Measurements from ENCODE around the gene SERPINA4. TPM values are rescaled to one million over a fixed set of nuclear protein-coding genes. Genes with fewer than 3 reads are reported as not detected.

SERPINA4 gene
- total and polyA plus RNA-seq, 2 of the 13 experiments (the other 11 are each of a cell fraction or from before 2014, with no cell fraction given): 39.1 to 57.8 TPM

GRCh38 chr14:94593749-94594431 lies 32.6 kb downstream of the SERPINA4 start (continued):
- peak; percentile 93 for TF ChIP-seq TEAD3 (CRISPR knock-in tag; optimal IDR thresholded peaks at IDR 0.05; ENCODE audit: borderline replicate concordance)
- no peak for TF ChIP-seq ATRX (CRISPR knock-in tag; IDR thresholded peaks at IDR 0.05; ENCODE audit: borderline replicate concordance)
- no peak for TF ChIP-seq KLF13 (CRISPR knock-in tag; IDR thresholded peaks at IDR 0.05)
- no peak for TF ChIP-seq SRSF4 (IDR thresholded peaks at IDR 0.05; ENCODE audit: low read depth, low read length, poor library complexity, severe bottlenecking)
- TF ChIP-seq SMARCE1 (IDR thresholded peaks at IDR 0.05; ENCODE audit: borderline replicate concordance): peak; percentile 43; the same call in 1 of the 2 replicates
- 0 out of 2 replicates have a peak, but pooled peaks have one; percentile 28 for TF ChIP-seq RNF2 (conservative IDR thresholded peaks at IDR 0.05; ENCODE audit: low read depth)
- peak; percentile 75 for TF ChIP-seq ZBTB21 (CRISPR knock-in tag; IDR thresholded peaks at IDR 0.05)
- TF ChIP-seq ZFP82 (CRISPR knock-in tag; IDR thresholded peaks at IDR 0.05; ENCODE audit: borderline replicate concordance): peak; percentile 90; the same call in 1 of the 2 replicates
- TF ChIP-seq ZNF496 (CRISPR knock-in tag; IDR thresholded peaks at IDR 0.05; ENCODE audit: insufficient replicate concordance): no peak
- TF ChIP-seq RORA (CRISPR knock-in tag; IDR thresholded peaks at IDR 0.05): peak; percentile 89; the same call in 1 of the 2 replicates
- TF ChIP-seq GMEB2 (CRISPR knock-in tag; IDR thresholded peaks at IDR 0.05; ENCODE audit: low read depth): no peak
- TF ChIP-seq ZNF263 (CRISPR knock-in tag; IDR thresholded peaks at IDR 0.05): peak; percentile 49; the same call in 1 of the 2 replicates
- no peak for TF ChIP-seq USF2 (IDR thresholded peaks at IDR 0.05; ENCODE audit: low read depth, low read length)
- TF ChIP-seq USF2 (CRISPR knock-in tag; IDR thresholded peaks at IDR 0.05; ENCODE audit: borderline replicate concordance): peak; percentile 58; the same call in 1 of the 2 replicates
- no peak for TF ChIP-seq HNRNPLL (IDR thresholded peaks at IDR 0.05; ENCODE audit: low read depth, low read length, poor library complexity, severe bottlenecking)
- TF ChIP-seq HOMEZ (CRISPR knock-in tag; IDR thresholded peaks at IDR 0.05; ENCODE audit: low read depth): peak; percentile 91
- no peak for TF ChIP-seq HNRNPK (IDR thresholded peaks at IDR 0.05; ENCODE audit: low read depth, low read length, poor library complexity, severe bottlenecking)
- TF ChIP-seq MXD1 (CRISPR knock-in tag; IDR thresholded peaks at IDR 0.05): no peak
- peak; percentile 99 for TF ChIP-seq NFIC (IDR thresholded peaks at IDR 0.05; ENCODE audit: low read length)
- peak; percentile 95 for TF ChIP-seq NR2C2 (CRISPR knock-in tag; IDR thresholded peaks at IDR 0.05; ENCODE audit: borderline replicate concordance)
- TF ChIP-seq NFE2L1 (CRISPR knock-in tag; IDR thresholded peaks at IDR 0.05; ENCODE audit: borderline replicate concordance): no peak
- TF ChIP-seq ZNF781 (CRISPR knock-in tag; IDR thresholded peaks at IDR 0.05; ENCODE audit: borderline replicate concordance, not compliant biosample characterization): peak; percentile 92
- no peak for TF ChIP-seq ELK4 (CRISPR knock-in tag; IDR thresholded peaks at IDR 0.05; ENCODE audit: borderline replicate concordance)

Data from HepG2 (cell line).